Fibroblast of skin of right biceps (primary cell): Measurements from ENCODE around the gene PRDX6.
"Not testable (repeated sequence)": the region's sequence is repeated elsewhere in the genome, so short reads cannot be mapped to it uniquely, and the experiment has no call there.

Experiments used
- DNase-seq: peaks from one replicate; pipeline ENCODE4 v3.0.0-alpha.2; 2013

PRDX6 gene, protein sequence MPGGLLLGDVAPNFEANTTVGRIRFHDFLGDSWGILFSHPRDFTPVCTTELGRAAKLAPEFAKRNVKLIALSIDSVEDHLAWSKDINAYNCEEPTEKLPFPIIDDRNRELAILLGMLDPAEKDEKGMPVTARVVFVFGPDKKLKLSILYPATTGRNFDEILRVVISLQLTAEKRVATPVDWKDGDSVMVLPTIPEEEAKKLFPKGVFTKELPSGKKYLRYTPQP

GRCh38 chr1:173477286-173478093, at the start of gene PRDX6:
Gene PRDX6 (plus strand): TSS chr1:173477335. CDS start chr1:173477398, 63 bp downstream.
- DNase-seq, result no peak

DNA sequence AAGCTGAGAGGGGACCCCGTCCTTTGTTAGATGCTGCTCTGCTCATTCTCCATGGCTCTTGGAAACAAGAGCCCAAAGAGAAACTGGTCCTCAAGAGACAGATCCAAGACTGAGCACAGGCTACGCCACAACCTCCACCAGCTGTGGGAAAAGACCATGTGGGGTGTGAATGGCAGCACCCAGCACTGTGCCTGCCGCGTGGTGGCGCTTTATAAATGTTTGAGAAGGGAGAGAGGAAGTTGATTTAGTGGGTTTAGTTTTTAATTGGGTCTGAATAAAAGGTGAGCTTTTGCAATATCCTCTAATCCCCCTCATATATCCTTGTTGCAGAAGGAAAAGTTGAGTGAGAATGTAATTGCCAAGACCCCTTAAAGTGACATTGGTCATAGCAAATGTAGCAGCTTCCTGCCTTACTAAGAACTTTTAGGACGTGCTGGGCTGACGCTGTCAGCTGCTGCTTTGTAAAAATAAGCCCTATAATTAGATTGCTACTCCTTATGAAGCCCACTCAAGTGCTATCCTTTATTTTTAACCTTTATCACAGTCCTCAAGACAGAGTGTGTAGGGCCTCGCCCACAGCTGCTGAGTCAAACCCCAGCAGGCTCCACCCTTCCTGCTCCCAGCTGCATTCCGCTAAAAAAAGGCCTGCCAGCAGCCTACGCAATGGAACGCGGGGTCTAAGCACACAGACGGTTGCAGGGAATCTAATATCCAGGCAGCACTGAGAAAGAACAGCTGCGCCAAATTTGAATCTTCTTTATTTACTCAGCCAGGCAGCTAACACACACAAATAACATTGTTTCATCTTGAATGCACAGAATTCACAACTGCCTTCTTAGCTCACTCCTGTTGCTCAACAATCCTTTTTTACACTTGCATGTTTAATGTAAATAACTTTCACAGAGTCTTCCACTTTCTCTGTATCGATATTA, 47.4 kb upstream of the PRDX6 start:
- peak; percentile 91 for DNase-seq

DNA sequence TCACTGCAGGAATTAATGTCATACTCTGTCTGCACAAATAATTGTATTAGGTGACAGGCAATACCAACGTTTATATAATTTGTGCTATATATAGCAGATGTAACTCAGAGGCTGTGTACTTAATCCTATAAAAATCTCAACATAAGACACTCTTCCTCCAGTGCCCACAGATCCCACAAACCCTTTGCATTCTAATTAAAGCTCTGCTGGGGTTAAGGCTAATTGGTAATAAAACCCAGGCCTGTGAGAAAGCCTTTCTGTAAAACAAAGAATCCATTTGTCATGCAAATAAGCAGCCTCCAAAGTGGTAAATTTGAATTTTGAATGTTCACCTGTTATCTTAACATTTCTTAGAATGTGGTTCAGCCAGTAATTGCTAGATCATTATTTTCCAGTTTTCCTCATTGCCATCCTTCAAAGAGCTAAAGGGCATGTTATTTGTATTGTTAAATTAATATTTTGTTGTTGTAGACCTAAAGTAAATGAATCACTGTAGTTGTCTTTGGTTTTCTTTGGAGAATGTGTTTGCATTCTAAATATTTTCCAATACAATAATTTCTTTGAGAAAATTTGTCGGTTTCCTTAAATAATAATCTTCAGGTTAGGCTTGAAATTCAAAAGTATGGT, 46.3 kb upstream of the PRDX6 start:
- DNase-seq, result no peak

DNA sequence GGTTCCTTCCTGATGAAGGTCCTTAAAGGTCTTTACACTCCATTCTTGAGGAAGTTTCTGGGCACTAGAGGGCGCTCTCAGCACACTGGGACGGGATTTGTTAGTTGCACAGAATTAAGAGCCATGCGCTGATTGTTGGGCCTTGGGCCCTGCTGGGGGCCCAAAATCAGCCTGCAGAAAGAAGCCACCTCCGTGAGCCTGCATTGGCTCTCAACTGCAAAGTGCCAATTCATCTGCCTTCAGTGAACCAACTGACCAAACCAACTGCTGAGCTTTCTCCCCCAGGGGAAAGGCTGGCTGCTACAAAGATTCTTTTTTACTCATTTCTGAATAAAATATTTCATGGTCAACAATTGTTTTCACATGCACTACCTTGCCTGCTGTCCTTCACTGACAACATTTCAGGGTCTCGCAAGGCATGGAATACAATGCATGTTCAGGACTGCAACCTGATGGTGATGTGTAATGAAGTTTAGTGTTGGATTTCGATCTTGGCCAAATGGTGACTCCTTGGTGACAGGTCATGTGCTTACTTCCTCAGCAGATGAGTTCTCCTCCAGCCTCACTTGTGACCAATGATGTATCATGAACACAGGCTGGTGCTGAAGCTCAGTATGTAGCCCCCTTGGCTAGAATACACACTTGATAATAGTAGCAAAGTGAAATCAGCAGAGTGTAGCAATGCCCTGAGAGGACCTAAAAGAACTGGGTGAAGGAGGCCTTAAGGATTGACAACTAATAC, 45.7 kb upstream of the PRDX6 start:
- DNase-seq, result peak; percentile 87

DNA sequence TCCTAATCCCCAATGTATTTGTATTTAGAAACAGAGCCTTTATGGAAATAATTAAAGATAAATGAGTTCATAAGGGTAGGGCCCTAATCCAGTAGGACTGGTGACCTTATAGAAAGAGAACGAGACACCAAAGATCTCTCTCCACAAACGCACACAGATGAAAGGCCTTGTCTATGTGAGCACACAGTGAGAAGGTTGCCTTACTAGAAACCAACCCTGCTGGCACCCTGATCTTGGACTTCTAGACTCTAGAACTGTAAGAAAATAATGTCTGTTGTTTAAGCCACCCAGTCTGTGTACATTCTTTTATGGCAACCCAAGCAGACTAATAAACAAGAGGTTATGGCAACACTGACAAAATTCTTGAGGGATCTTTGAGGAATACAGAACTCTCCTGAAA, 44.8 kb upstream of the PRDX6 start:
- DNase-seq, result no peak

GRCh38 chr1:173433751-173434326, 43.3 kb upstream of the PRDX6 start:
- peak; percentile 33 for DNase-seq

- DNase-seq, result no peak
Observed at GRCh38 chr1:173436841-173437428, 40.2 kb upstream of the PRDX6 start.

- no peak for DNase-seq
Observed at GRCh38 chr1:173438675-173439074, 38.5 kb upstream of the PRDX6 start.

GRCh38 chr1:173440430-173440829, 36.7 kb upstream of the PRDX6 start:
- DNase-seq, result no peak

DNA sequence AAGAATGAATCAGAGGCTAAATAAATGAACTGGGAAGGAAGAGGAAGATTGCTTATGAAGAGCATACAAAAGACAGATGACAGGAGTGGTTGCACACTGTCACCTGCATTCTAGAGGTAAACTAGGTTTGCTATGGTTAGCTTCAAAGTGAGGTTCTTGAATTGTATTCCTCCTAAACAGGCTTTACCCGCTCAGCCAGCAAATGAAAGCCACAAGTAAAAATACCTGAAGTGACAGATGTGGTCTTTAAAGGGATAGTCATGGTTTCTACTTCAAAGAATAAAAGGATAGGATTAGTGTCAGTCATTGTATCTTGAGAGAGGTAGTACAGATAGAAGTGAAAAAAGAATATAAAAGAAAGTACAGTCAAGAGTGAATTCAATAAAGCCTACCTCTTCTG, 32.4 kb upstream of the PRDX6 start:
- no peak for DNase-seq

DNA sequence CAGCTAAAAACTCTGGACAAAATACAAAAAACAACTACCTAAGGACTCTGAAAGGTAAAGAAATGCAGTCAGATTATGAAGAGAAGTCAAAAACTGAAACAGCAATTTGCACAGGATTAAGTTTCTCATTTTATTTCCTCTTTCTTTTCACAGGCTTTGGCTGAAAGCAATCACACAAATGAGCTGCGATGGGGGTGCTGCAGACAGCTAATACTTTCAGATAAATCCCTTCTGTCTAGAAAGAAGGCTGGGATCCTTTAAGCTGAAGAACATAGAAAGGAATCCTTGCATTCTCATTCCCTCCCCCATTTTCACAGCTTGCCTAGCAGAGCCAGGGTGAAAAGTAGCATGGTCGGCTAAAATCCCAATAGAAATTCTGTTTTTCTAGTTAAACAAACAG, 32.0 kb upstream of the PRDX6 start:
- no peak for DNase-seq

GRCh38 chr1:173445656-173446055, 31.5 kb upstream of the PRDX6 start:
- no peak for DNase-seq

DNA sequence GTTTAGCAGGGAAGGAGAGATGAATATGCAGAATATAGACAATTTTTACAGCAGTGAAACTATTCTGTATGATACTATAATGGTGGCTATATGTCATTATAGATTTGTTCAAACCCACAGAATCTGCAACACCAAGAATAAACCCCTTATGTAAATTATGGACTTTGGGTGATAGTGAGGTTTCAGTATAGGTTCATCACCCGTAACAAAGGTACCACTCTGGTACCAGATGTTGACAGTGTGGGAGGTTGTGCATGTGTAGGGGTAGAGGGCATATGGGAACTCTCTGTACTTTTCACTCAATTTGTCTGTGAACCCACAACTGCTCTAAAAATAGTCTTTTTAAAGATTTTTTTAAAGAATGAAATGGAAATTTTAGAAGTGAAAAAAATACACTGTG, 29.9 kb upstream of the PRDX6 start:
- DNase-seq, result no peak

DNA sequence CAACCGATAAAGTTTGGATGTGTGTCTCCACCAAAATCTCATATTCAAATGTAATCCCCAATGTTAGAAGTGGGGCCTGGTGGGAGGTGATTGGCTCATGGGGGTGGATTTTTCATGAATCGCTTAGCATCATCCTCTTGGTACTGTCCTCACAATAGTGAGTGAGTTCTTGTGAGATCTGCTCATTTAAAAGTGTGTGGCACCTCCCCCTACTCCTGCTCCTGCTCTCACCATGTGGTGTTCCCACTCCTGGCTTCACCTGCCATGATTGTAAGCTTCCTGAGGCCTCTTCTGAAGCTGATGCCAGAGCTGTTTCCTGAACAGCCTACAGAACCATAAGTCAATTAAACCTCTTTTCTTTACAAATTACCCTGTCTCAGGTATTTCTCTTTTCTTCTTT, 28.2 kb upstream of the PRDX6 start:
- no peak for DNase-seq

- DNase-seq, result no peak
Observed at GRCh38 chr1:173451981-173452380, 25.2 kb upstream of the PRDX6 start.

GRCh38 chr1:173453982-173454381, 23.2 kb upstream of the PRDX6 start:
- peak; percentile 55 for DNase-seq

GRCh38 chr1:173454966-173455524, 22.1 kb upstream of the PRDX6 start:
- no peak for DNase-seq

DNA sequence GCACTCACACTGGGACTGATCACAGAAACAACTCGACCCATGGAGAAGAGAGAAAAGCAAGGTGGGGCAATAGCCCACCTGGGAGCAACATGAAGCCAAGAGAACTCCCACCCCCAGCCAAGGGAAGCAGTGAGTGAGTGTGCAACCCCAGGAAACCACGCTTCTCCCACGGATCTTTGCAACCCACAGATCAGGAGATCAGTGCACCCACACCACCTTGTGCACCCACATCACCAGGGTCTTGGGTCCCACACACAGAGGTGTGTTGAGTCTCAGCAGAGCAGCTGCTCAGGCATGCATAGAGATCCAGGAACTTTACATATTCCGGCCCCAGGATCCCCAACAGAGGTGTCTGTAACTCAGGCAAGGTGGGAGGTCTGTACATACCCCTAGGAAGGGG, 17.2 kb upstream of the PRDX6 start:
- no peak for DNase-seq

GRCh38 chr1:173462666-173463065, 14.5 kb upstream of the PRDX6 start:
- DNase-seq, result not testable (repeated sequence)

GRCh38 chr1:173464185-173464584, 12.9 kb upstream of the PRDX6 start:
- not testable (repeated sequence) for DNase-seq

GRCh38 chr1:173467426-173467825, 9.7 kb upstream of the PRDX6 start:
- peak; percentile 36 for DNase-seq
